Effector memory CD8-positive, alpha-beta T cell (primary cell): ENCODE data around the gene MRPL4.

Experiments
- ATAC-seq: fragments of 150-1000 bp; cut with Tn5 transposase; replicated peaks from 2 replicates; pipeline ENCODE4 v1.10.0; 2021; ENCODE audit warnings: mild to moderate bottlenecking, moderate library complexity
- DNase-seq, 3 experiments: peaks; one replicate each; pipeline ENCODE4 v3.0.0; 2021
- H3K27ac Mint-ChIP-seq, 2 donors: one replicate each; pipeline ENCODE4 v1.8.0; 2022; ENCODE audit warnings: mild to moderate bottlenecking in 2 of 2, mixed read lengths in 2 of 2, moderate library complexity in 2 of 2
- H3K27me3 Mint-ChIP-seq, 2 donors: one replicate each; pipeline ENCODE4 v1.8.0; 2022; ENCODE audit warnings: mixed read lengths in 2 of 2
- H3K36me3 Mint-ChIP-seq: one replicate; pipeline ENCODE4 v1.8.0; 2022; ENCODE audit warnings: mild to moderate bottlenecking, moderate library complexity, mixed read lengths; ENCODE audit not compliant: insufficient read depth
- H3K4me1 Mint-ChIP-seq, 2 donors: one replicate each; pipeline ENCODE4 v1.8.0; 2022; ENCODE audit warnings: low read depth in 2 of 2, mixed read lengths in 2 of 2
- H3K4me3 Mint-ChIP-seq, 2 donors: one replicate each; pipeline ENCODE4 v1.8.0; 2022; ENCODE audit warnings: mild to moderate bottlenecking in 2 of 2, mixed read lengths in 2 of 2, moderate library complexity in 2 of 2
- H3K9me3 Mint-ChIP-seq, 2 donors: one replicate each; pipeline ENCODE4 v1.8.0; 2022; ENCODE audit warnings: mixed read lengths in 2 of 2

Gene MRPL4

GRCh38 chr19:10223488-10224213 lies 28.4 kb upstream of the MRPL4 start:
- H3K36me3 Mint-ChIP-seq: peaks cover 27% of the 10 kb centered on the region
- ATAC-seq (no peak), DNase-seq (no peak)
- no peaks in the 10 kb centered on the region for H3K27me3 Mint-ChIP-seq
- no peak overlapping the region for H3K4me3 Mint-ChIP-seq
- H3K9me3 Mint-ChIP-seq: no peaks in the 10 kb centered on the region
- peaks cover 11 to 14% of the 10 kb centered on the region in 2 donors for H3K4me1 Mint-ChIP-seq
- H3K27ac Mint-ChIP-seq: no peak overlapping the region

GRCh38 chr19:10224337-10224736 lies 27.7 kb upstream of the MRPL4 start:
- Mint-ChIP-seq H3K27me3 (no peaks in the 10 kb centered on the region), H3K27ac (peak overlapping the region in 1 of 2 donors; percentile 57), H3K36me3 (peaks cover 32% of the 10 kb centered on the region), H3K4me3 (no peak overlapping the region), H3K4me1 (peaks cover 16 to 17% of the 10 kb centered on the region in 2 donors), H3K9me3 (no peaks in the 10 kb centered on the region)
- ATAC-seq (no peak), DNase-seq (no peak)

- no peak overlapping the region for H3K4me3 Mint-ChIP-seq
- peak overlapping the region in 1 of 2 donors; percentile 70 for H3K27ac Mint-ChIP-seq
- no peak for ATAC-seq
- H3K9me3 Mint-ChIP-seq: no peaks in the 10 kb centered on the region
- H3K36me3 Mint-ChIP-seq: peaks cover 36% of the 10 kb centered on the region
- H3K27me3 Mint-ChIP-seq: no peaks in the 10 kb centered on the region
- no peak for DNase-seq
- H3K4me1 Mint-ChIP-seq: peaks cover 21 to 22% of the 10 kb centered on the region in 2 donors
Measured at GRCh38 chr19:10226021-10226375, 26.0 kb upstream of the MRPL4 start.

GRCh38 chr19:10226376-10227025 lies 25.5 kb upstream of the MRPL4 start:
- H3K27ac Mint-ChIP-seq: peak overlapping the region in 1 of 2 donors; percentile 70
- H3K4me3 Mint-ChIP-seq: no peak overlapping the region
- peaks cover 21 to 22% of the 10 kb centered on the region in 2 donors for H3K4me1 Mint-ChIP-seq
- no peak for DNase-seq
- no peaks in the 10 kb centered on the region for H3K9me3 Mint-ChIP-seq
- no peak for ATAC-seq
- H3K36me3 Mint-ChIP-seq: peaks cover 41% of the 10 kb centered on the region
- H3K27me3 Mint-ChIP-seq: no peaks in the 10 kb centered on the region

GRCh38 chr19:10227026-10227971 lies 24.7 kb upstream of the MRPL4 start:
- Mint-ChIP-seq H3K27ac (no peak overlapping the region), H3K36me3 (peaks cover 44% of the 10 kb centered on the region), H3K4me1 (peaks cover 23 to 30% of the 10 kb centered on the region in 2 donors), H3K27me3 (no peaks in the 10 kb centered on the region), H3K9me3 (no peaks in the 10 kb centered on the region), H3K4me3 (no peak overlapping the region)
- no peak for ATAC-seq
- no peak for DNase-seq

GRCh38 chr19:10228393-10228792 lies 23.6 kb upstream of the MRPL4 start:
- DNase-seq (no peak), ATAC-seq (no peak)
- Mint-ChIP-seq H3K27me3 (no peaks in the 10 kb centered on the region), H3K9me3 (no peaks in the 10 kb centered on the region), H3K27ac (peak overlapping the region in 1 of 2 donors; percentile 92), H3K36me3 (peaks cover 35% of the 10 kb centered on the region), H3K4me1 (peaks cover 23 to 30% of the 10 kb centered on the region in 2 donors), H3K4me3 (no peak overlapping the region)

GRCh38 chr19:10228920-10229319 lies 23.1 kb upstream of the MRPL4 start:
- peak overlapping the region; percentile 92 to 95 for H3K27ac Mint-ChIP-seq
- peaks cover 23 to 29% of the 10 kb centered on the region in 2 donors for H3K4me1 Mint-ChIP-seq
- peak in 2 of 3 experiments; percentile 32 to 35 for DNase-seq
- H3K36me3 Mint-ChIP-seq: peaks cover 34% of the 10 kb centered on the region
- peak overlapping the region; percentile 90 to 91 for H3K4me3 Mint-ChIP-seq
- ATAC-seq: no peak
- H3K27me3 Mint-ChIP-seq: no peaks in the 10 kb centered on the region
- H3K9me3 Mint-ChIP-seq: no peaks in the 10 kb centered on the region

- Mint-ChIP-seq H3K4me3 (peak overlapping the region; percentile 90 to 91), H3K9me3 (no peaks in the 10 kb centered on the region), H3K27me3 (no peaks in the 10 kb centered on the region), H3K27ac (peak overlapping the region; percentile 92 to 95), H3K4me1 (peaks cover 17 to 29% of the 10 kb centered on the region in 2 donors), H3K36me3 (peaks cover 27% of the 10 kb centered on the region)
- DNase-seq (peak; percentile 62 to 68 (median 68)), ATAC-seq (peak; percentile 79)
Measured at GRCh38 chr19:10230173-10230860, 21.7 kb upstream of the MRPL4 start.

- DNase-seq (peak; percentile 67 to 74 (median 73)), ATAC-seq (peak; percentile 54)
- Mint-ChIP-seq H3K4me3 (peak within 1 kb of the TSS; percentile 90 to 91), H3K27me3 (no peaks in the 10 kb centered on the region), H3K4me1 (peaks cover 21 to 31% of the 10 kb centered on the region in 2 donors), H3K27ac (peak within 1 kb of the TSS; percentile 92 to 95), H3K36me3 (peaks cover 29% of the 10 kb centered on the region), H3K9me3 (no peaks in the 10 kb centered on the region)
Measured at GRCh38 chr19:10230861-10231611, 21.0 kb upstream of the MRPL4 start, which contains the start of gene S1PR2. TSS of gene S1PR2 (minus strand) at chr19:10231331. CDS start at chr19:10224905, 6,426 bp downstream.

GRCh38 chr19:10231612-10232228 lies 20.3 kb upstream of the MRPL4 start:
- DNase-seq: no peak
- Mint-ChIP-seq H3K27me3 (no peaks in the 10 kb centered on the region), H3K4me3 (peak overlapping the region; percentile 90 to 91), H3K4me1 (peaks cover 23 to 32% of the 10 kb centered on the region in 2 donors), H3K9me3 (no peaks in the 10 kb centered on the region), H3K36me3 (peaks cover 34% of the 10 kb centered on the region), H3K27ac (peak overlapping the region; percentile 92 to 95)
- ATAC-seq: no peak

GRCh38 chr19:10233946-10234345 lies 18.1 kb upstream of the MRPL4 start:
- ATAC-seq (no peak), DNase-seq (no peak)
- Mint-ChIP-seq H3K9me3 (no peaks in the 10 kb centered on the region), H3K27me3 (no peaks in the 10 kb centered on the region), H3K4me3 (no peak overlapping the region), H3K4me1 (peaks cover 29 to 31% of the 10 kb centered on the region in 2 donors), H3K36me3 (peaks cover 32% of the 10 kb centered on the region), H3K27ac (peak overlapping the region in 1 of 2 donors; percentile 46)

- Mint-ChIP-seq H3K27ac (peak overlapping the region; percentile 99), H3K27me3 (no peaks in the 10 kb centered on the region), H3K36me3 (peaks cover 30% of the 10 kb centered on the region), H3K4me1 (peaks cover 22 to 23% of the 10 kb centered on the region in 2 donors), H3K9me3 (no peaks in the 10 kb centered on the region), H3K4me3 (peak overlapping the region in 1 of 2 donors; percentile 85)
- DNase-seq (no peak), ATAC-seq (no peak)
Measured at GRCh38 chr19:10235003-10235402, 17.0 kb upstream of the MRPL4 start.
